ENCODE results near the gene ASPSCR1.

Gene ASPSCR1

DNA sequence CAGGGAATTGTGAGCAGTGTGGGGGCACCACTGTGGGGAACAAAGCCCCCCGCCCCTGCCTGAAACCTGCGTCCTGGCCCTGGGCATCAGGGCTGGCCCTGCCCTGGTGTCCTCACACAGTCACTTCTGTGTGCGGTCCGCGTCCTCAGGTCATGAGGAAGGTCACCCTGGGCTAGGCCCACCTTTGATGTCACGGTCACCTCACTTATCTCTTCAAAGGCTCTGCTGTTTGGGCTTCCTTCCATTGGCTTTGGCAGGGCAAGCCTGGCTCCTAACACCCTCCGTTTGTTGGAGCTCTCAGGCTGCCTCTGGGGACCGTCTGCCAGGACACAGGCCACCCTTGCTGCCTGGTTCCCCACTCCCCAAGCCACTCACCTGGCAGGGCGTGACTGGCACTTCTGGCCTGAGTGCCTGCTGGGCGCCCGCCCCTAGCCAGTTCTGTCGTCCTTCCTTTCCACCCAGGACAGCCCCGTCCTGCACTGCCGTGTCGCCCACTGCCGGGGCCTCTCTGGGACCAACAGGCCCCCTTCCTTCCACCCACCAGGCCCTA lies 36.4 kb downstream of the ASPSCR1 start:
- DNase-seq = no peak

GRCh38 chr17:82014432-82014831 lies 37.0 kb downstream of the ASPSCR1 start:
- DNase-seq = no peak

GRCh38 chr17:82014971-82015310 lies 37.5 kb downstream of the ASPSCR1 start:
- DNase-seq = no peak

DNA sequence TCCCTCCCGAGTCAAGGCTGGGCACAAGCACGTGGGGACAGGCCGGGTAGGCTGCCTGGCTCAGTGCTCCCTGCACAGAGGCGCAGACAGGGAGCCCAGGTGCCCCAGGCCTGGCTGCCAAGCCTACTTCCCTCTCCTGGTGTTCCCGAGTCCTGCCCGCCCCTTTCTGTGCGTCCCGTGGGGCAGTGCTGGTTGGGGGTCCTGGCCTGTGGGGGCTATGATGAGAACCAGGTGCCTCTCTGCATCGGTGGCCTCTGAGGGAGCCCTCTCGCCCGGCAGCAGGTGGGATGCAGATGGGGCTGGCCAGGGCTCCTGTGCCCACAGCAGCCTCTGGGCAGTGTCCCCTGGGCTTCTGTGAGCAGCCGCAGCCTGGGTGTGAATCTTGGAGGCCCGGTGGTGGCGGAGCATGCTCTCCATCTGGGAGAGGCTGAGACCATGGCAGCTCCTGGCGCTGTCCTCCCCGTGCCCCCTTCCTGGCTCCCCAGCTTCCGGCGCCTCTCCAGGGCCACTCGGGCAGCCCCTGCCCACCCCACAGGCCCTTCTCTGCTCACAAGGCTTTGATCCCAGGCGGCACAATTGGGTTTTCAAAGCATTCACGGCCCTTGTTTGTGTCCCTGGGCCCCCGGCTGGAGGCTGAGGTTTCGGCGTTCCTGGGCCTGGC lies 38.0 kb downstream of the ASPSCR1 start:
- no peak for DNase-seq

GRCh38 chr17:82016061-82016874 lies 38.8 kb downstream of the ASPSCR1 start:
- no peak for DNase-seq

GRCh38 chr17:82016875-82017459 lies 39.5 kb downstream of the ASPSCR1 start:
- no peak for DNase-seq

GRCh38 chr17:82017612-82018151 lies 40.3 kb downstream of the ASPSCR1 start:
- DNase-seq = no peak

DNA sequence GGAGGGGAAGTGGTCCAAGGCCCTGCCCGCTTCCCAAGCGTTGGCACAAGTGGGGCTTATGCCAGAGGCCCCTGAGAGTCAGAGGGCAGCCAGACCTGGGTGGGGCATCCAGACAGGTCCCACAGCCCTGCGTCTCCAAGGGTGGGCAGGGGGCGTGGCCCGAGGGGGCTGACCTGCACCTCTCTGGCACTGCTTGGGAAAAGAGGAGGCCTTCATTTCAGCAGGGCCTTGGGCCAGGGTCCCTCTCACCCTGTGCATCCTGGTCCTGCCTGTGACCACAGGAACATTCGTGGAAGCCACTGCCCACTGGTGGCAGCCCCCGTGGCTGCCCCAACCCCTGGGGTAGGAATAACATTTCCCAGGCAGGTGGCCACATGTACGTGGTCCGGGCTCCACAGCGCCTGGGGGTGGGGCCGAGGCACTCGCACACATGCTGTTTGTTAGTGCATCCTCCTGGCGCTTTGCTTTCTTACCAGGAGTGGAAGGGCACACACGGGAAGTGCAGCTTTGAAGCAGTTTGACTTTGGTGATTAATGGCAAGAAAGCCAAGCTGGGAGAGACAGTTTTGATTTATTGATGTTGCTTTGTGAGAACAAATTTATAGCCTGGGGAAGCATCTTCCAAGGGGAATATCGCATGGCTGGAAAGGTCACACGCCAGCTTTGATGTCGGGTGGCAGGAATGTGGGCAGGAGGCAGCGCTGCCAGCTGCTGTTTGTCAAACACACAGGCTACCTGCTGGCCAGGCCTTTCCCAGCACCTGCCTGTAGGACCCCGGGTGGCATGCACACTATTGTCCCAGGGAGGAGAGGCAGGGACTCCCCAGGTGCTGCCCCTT lies 40.9 kb downstream of the ASPSCR1 start:
- DNase-seq = no peak

GRCh38 chr17:82018989-82019689 lies 41.7 kb downstream of the ASPSCR1 start:
- no peak for DNase-seq

DNA sequence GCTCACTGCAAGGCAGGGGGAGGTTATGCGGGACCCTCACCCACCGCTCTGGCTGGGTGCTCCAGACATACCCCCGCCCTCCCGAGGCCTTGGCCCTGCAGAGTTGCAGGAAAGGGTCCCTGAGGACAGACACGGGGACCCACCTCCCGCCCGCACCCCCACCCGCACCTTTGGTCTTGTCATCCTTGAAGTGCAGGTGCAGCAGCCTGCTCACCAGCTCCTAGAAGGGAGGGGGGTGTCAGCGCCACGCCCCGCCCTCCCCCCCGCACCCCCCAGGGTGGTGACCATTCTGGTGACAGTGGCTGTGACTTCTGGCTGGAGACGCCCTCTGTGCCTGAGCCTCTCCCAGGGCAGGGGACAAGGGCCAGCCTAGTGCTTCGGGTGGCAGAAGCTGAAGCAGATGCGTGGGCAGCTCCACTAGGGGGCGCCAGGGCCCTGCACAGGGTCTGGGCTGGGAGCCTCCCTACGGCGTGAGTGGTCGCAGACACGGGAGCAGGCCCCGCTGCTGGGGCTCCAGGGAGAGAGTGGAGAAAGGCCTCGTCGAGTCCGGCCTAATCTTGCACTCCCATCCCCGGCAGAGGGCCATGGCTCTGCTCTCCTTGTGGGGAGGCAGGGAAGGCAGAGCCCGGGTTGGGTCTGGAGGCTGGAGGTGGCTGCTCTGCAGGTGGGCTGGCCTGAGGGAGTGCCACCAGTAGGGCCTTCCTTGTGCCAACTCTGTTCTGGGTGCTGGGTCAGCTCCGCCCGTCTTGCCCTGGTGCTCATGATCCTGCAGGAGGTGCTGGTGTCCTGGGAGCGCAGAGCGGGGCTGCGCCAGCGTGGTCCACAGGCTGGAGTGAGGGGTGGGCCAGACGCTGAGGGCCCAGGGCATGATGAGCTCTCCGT lies 42.5 kb downstream of the ASPSCR1 start:
- no peak for DNase-seq

- DNase-seq = no peak
Observed at GRCh38 chr17:82020572-82021106, 43.2 kb downstream of the ASPSCR1 start.

DNA sequence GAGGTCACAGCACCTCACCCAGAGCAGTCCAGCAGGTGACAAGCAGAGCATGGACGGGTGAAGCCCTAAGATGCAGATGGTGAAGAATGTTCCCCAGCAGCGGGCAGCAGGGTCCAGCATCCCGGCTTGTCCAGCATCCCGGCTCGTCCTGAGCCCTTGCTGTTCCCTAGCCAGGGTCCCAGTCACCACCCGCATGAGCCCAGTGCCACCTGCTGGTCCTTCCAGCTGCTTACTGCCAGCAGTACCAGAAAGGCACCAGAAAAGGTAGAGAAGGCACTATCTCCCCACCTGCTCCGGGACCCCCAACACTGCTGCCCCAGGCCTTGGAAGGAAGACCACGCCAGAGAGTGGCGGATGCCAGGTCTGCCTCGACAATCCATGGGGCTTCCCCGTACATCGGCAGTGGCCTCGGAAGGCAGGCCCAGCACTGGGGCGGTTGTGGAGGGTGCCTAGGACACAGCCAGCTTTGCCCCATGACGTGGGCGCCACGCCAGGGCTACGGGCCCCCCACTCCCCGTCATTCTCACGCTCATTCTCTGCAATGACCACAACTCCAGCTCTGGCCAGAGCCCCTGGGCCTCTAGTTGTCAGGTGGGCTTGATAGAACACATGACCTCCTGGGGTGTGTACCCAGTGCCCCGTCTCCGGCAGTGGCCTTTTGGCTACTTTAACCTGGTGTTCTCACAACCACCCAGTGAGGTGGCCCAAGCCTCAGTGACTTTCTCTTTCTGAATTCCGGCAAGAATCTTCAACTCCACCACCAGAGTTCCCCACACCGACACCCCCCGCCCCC lies 43.9 kb downstream of the ASPSCR1 start:
- peak; percentile 5 for DNase-seq

GRCh38 chr17:82021900-82022309 lies 44.5 kb downstream of the ASPSCR1 start:
- no peak for DNase-seq

DNA sequence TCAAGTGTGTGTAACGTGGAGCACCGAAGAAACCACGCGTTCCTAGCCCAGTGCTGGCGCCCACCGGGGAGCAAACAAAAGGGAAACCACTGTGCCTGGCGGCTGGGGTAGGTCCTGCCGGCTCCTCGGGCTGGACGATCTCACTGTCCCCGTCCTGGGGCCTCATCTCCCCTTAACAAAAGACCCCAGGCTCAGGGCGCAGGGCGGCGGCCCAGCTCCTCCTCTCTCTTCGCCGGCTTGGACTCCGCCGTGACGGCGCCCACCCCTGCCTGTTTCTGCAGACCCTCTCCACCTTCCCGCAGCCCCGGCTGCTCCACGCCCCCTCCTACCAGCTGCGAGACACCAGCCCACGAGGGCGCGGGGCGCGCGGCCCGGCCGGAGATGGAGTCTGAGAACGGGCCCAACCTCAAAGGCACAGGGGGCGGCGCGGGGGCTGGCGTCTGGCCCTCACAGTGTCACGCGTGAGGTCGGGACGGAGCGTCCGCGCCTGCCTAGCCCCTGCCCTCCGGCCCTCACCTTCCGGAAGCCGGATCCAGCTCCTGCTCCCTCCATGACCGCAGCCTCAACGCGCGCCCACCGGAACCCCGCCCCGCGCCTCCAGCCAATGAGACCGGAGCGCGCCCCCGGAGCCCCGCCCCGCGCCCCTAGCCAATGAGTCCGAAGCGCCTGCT lies 45.0 kb downstream of the ASPSCR1 start, which contains the start of gene CENPX:
Gene CENPX (minus strand): TSS at position 569 of the 671 bp plus-strand sequence. CDS start 17 bp downstream, at position 552.
- no peak for DNase-seq

DNA sequence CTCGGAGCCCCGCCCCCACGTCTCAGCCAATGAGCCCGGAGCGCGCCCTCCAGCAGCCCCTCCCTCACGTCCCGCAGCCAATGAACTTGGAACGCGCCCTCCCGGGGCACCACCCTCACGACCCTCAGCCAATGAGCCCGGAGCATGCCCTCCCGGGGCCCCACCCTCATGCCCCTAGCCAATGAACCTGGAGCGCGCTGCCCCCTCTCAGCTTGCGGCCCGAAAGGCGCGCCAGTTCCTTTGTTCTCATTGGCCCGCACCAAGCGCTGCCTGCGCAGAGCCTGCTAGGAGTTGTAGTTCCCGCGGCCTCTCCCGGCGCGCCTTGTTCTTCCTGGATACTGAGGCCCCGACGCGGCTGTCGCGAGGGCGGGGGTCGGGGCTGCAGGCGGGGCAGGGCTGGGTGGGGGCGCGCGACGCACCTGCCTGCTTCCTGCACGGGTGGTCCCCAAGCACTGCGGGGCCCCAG lies 45.6 kb downstream of the ASPSCR1 start, which contains the start of gene LRRC45:
Gene LRRC45 (plus strand): TSS at position 325 of the 466 bp plus-strand sequence. CDS start 339 bp downstream, outside the sequence.
- peak; percentile 98 for DNase-seq

DNA sequence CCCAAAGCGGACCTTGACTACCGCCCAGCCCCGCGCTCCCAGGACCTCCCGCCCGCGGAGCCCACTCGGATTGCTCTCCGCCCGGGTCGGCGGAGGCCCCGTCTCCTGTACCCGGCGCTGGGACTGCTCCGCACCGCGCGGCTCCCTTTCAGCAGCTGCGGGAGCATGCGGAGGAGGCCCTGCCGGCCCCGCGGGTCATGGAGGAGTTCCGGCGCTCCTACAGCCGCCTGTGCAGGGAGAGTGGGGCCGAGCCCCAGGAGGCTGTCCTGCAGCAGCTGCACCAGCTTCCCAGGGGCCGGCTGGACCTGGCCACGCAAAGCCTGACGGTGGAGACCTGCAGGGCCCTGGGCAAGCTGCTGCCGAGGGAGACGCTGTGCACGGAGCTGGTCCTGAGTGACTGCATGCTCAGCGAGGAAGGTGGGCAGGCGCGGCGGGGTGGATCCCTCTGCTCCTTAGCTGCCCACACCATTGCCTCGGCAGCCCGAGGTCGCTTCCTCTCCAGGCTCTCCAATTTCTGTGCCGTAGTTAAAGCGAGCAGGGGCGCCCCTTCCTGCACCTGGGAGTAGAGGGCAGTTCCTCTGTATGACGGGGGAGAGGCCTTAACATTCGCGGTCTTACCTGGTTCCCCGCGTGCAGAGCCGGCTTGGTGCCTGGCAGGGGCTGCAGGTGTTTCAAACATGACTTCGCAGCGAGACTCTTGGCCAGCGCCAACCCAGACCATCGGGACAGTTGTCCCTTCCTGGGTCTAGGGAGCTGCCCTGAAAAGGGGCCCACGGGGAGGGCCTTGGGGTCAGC lies 46.2 kb downstream of the ASPSCR1 start:
- DNase-seq = peak; percentile 2

GRCh38 chr17:82024859-82025258 lies 47.4 kb downstream of the ASPSCR1 start:
- no peak for DNase-seq
